ENCODE measurements around the gene HAPLN2. TPM values are rescaled to one million over a fixed set of nuclear protein-coding genes. Genes with fewer than 3 reads are reported as not detected.

Gene HAPLN2
- total RNA-seq, 1 donor from 2014 or later = not detected

DNA sequence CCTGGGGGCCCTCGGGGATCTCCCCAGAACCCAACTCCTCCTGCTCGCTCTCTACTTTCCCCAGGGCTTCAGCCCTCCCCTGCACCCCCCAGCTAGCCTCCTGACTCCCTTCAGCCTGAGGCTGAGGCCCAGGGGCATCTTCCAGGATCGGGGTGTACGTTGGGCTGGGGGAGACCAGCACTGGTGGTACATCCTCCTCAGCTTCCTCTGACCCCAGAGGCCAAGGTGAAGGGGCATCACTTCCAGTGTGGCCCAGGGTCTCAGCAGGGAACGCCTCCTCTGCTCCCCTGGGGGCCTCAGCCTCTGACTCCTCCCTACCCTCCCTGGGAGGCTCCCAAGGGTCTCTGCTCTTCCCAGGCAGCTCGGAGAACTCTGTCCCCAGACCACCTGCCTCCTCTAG, 51.1 kb downstream of the HAPLN2 start:
- H3K27me3 ChIP-seq (ENCODE audit: control insufficient read depth, insufficient read depth, low read length) = no peaks in the 10 kb centered on the region
- DNase-seq (ENCODE audit: low read depth) = no peak
- H3K36me3 ChIP-seq (ENCODE audit: control insufficient read depth, insufficient read depth, low read length) = peaks cover 2% of the 10 kb centered on the region
- TF ChIP-seq, protein P1, sequence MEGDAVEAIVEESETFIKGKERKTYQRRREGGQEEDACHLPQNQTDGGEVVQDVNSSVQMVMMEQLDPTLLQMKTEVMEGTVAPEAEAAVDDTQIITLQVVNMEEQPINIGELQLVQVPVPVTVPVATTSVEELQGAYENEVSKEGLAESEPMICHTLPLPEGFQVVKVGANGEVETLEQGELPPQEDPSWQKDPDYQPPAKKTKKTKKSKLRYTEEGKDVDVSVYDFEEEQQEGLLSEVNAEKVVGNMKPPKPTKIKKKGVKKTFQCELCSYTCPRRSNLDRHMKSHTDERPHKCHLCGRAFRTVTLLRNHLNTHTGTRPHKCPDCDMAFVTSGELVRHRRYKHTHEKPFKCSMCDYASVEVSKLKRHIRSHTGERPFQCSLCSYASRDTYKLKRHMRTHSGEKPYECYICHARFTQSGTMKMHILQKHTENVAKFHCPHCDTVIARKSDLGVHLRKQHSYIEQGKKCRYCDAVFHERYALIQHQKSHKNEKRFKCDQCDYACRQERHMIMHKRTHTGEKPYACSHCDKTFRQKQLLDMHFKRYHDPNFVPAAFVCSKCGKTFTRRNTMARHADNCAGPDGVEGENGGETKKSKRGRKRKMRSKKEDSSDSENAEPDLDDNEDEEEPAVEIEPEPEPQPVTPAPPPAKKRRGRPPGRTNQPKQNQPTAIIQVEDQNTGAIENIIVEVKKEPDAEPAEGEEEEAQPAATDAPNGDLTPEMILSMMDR (IDR thresholded peaks at IDR 0.05; ENCODE audit: insufficient read depth, low read length, poor library complexity, severe bottlenecking) = no peak
- H3K4me3 ChIP-seq (ENCODE audit: low read depth, low read length) = no peak overlapping the region

DNA sequence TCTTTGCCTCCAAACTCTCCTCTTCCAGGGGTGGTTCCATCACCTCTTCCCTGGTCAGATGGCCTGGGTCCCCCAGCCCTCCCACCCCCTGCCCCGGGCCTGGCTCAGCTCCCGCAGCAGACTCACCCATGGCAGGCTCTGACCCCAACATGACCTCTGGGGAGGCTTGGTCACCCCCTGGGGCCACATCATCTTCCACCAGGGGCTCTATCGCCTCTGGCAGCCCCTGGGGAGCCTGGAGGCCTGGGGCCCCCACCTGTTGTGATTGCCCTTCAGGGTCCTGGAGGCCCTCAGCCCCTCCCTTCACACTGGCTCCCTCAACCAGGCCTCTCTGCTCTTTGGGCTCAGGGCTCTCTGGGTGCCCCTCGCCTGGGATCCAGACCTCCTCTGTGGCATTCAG, 51.6 kb downstream of the HAPLN2 start:
- DNase-seq (ENCODE audit: low read depth) = no peak
- TF ChIP-seq, protein P1 (IDR thresholded peaks at IDR 0.05; ENCODE audit: insufficient read depth, low read length, poor library complexity, severe bottlenecking) = no peak
- peaks cover 2% of the 10 kb centered on the region for H3K36me3 ChIP-seq (ENCODE audit: control insufficient read depth, insufficient read depth, low read length)
- H3K4me3 ChIP-seq (ENCODE audit: low read depth, low read length) = no peak overlapping the region
- H3K27me3 ChIP-seq (ENCODE audit: control insufficient read depth, insufficient read depth, low read length) = no peaks in the 10 kb centered on the region

DNA sequence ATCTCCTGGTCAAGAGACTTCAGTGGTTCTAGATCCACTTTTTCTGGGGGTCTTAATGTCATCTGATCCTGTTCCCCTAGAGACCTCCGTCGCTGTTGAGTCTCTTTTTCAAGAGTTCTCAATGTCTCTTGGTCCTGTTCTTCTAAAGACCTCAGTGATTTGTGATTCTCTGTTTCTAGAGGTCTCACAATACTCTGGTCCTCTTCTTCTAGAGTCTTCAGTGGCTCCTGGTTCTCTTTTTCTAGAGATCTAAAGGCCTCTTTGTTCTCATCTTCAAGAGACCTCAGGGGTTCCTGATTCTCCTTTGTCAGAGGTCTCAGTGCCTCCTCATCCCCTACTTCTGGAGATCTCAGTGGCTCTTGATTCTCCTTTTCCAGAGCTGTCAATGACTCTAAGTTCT, 52.6 kb downstream of the HAPLN2 start:
- Histone ChIP-seq H3K27me3 (ENCODE audit: control insufficient read depth, insufficient read depth, low read length) (peaks cover 1% of the 10 kb centered on the region), H3K4me3 (ENCODE audit: low read depth, low read length) (no peak overlapping the region), H3K36me3 (ENCODE audit: control insufficient read depth, insufficient read depth, low read length) (peaks cover 2% of the 10 kb centered on the region)
- TF ChIP-seq, protein P1 (IDR thresholded peaks at IDR 0.05; ENCODE audit: insufficient read depth, low read length, poor library complexity, severe bottlenecking) = no peak
- DNase-seq (ENCODE audit: low read depth) = no peak

DNA sequence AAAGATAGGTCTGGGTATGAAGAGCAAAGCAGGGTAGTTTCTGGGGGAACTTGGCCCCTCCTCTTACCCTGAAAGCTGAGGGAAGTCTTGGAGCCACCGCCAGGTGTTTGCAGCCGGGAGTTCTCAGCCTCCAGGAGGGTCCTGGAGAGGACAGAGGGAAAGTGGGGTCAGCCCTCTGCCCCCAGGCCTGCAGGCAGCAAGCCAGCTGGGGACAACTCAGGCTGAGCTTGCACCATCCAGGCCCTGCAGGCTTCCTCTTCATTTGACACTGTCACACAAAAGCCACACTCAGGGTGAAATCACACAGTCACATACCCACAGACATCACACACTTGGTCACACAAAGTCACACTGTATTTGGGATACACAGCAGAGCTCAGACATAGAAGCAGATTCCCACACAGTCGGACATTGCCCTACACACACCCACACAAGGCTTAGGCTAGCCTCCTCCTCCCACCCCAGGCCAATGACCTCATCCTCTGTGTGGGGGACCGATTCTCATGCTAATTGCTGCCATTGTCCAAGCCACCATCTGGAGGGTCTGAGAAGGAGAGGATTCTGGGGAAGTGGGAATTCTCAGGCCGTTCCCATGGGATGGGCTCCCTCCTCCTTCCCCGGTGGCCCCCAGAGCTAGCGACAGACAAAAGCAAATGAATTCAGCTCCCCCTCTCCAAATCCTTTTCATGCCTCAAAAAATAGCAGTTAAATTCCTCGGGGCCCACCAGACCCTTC, 54.3 kb downstream of the HAPLN2 start:
- TF ChIP-seq, protein P1 (IDR thresholded peaks at IDR 0.05; ENCODE audit: insufficient read depth, low read length, poor library complexity, severe bottlenecking) = no peak
- DNase-seq (ENCODE audit: low read depth) = no peak
- no peak overlapping the region for H3K4me3 ChIP-seq (ENCODE audit: low read depth, low read length)
- peaks cover 2% of the 10 kb centered on the region for H3K36me3 ChIP-seq (ENCODE audit: control insufficient read depth, insufficient read depth, low read length)
- H3K27me3 ChIP-seq (ENCODE audit: control insufficient read depth, insufficient read depth, low read length) = peaks cover 4% of the 10 kb centered on the region

Other genes starting within 250 kb of the HAPLN2 start
- 16.6 and 22.0 TPM in 2 replicates for gene MEF2D, start 118.6 kb upstream of the HAPLN2 start, total RNA-seq
- 8.0 and 9.4 TPM in 2 replicates for gene IQGAP3, start 46.9 kb upstream of the HAPLN2 start, total RNA-seq
- not detected in 2 replicates for gene TTC24, start 39.7 kb upstream of the HAPLN2 start, total RNA-seq
- gene NAXE, start 27.6 kb upstream of the HAPLN2 start, total RNA-seq = 83.8 and 115 TPM in 2 replicates
- gene GPATCH4, start 17.9 kb upstream of the HAPLN2 start, total RNA-seq = 19.1 and 21.8 TPM in 2 replicates
- 0.14 and 0.17 TPM in 2 replicates for gene BCAN, start 22.7 kb downstream of the HAPLN2 start, total RNA-seq
- 66.3 and 76.8 TPM in 2 replicates for gene NES, start 58.0 kb downstream of the HAPLN2 start, total RNA-seq
- gene CRABP2, start 86.2 kb downstream of the HAPLN2 start, total RNA-seq = 24.5 and 29.5 TPM in 2 replicates
- 13.0 and 13.6 TPM in 2 replicates for gene METTL25B, start 109.1 kb downstream of the HAPLN2 start, total RNA-seq
- 17.7 and 25.1 TPM in 2 replicates for gene ISG20L2, start 109.4 kb downstream of the HAPLN2 start, total RNA-seq
- 42.5 and 62.2 TPM in 2 replicates for gene MRPL24, start 121.7 kb downstream of the HAPLN2 start, total RNA-seq
- gene HDGF, start 132.3 kb downstream of the HAPLN2 start, total RNA-seq = 271 and 296 TPM in 2 replicates
- 56.0 and 59.3 TPM in 2 replicates for gene PRCC, start 148.1 kb downstream of the HAPLN2 start, total RNA-seq
- gene SH2D2A, start 197.4 kb downstream of the HAPLN2 start, total RNA-seq = 2.3 and 4.9 TPM in 2 replicates
- gene INSRR, start 239.7 kb downstream of the HAPLN2 start, total RNA-seq = not detected in 2 replicates
- gene NTRK1, start 241.4 kb downstream of the HAPLN2 start, total RNA-seq = not detected in 2 replicates

Data from kidney epithelial cell (primary cell).